Adrenal gland (tissue), 12 donors: Measurements from ENCODE around the gene MOV10L1. TPM values are rescaled to one million over a fixed set of nuclear protein-coding genes. Genes with fewer than 3 reads are reported as not detected.

Source experiments
- DNase-seq, 7 donors: peaks; one replicate each; pipeline ENCODE4 v3.0.0-alpha.2; 2019 to 2020
- H3K27ac ChIP-seq, 5 donors: fragments of 200-600 bp; sonication (generic) in 4 of 5; 1 replicate in 3 of 5; 2 replicates in 2 of 5; pipeline versions ENCODE4 v1.5.1 to v1.8.0; 2016 to 2020; ENCODE audit warnings: mild to moderate bottlenecking in 1 of 5
- H3K27me3 ChIP-seq: fragments of 200-600 bp; 2 replicates; pipeline ENCODE4 v1.8.0; 2021
- H3K36me3 ChIP-seq, 2 donors: fragments of 200-600 bp; replicated peaks in 1 of 2; 1 replicate in 1 of 2; 2 replicates in 1 of 2; pipeline versions ENCODE4 v1.5.1 to v1.8.0; 2018 to 2022
- H3K4me1 ChIP-seq, 2 donors: fragments of 200-600 bp; replicated peaks in 1 of 2; 1 replicate in 1 of 2; 2 replicates in 1 of 2; pipeline versions ENCODE4 v1.5.1 to v1.8.0; 2018 to 2021
- H3K4me3 ChIP-seq, 4 donors: fragments of 200-600 bp; sonication (generic) in 3 of 4; one replicate each; pipeline ENCODE4 v1.5.1; 2016 to 2018
- H3K9me3 ChIP-seq, 3 donors: fragments of 200-600 bp; sonication (generic) in 1 of 3; replicated peaks in 1 of 3; 1 replicate in 2 of 3; 2 replicates in 1 of 3; pipeline versions ENCODE4 v1.5.1 to v1.8.0; 2016 to 2021
- POLR2A ChIP-seq, 2 donors: fragments of 450-650 bp; IDR thresholded peaks; one replicate each; pipeline ENCODE4 v1.6.1; 2017; ENCODE audit warnings: antibody characterized with exemption in 2 of 2, mild to moderate bottlenecking in 2 of 2, moderate library complexity in 1 of 2
- WGBS, 4 donors: extraction: QIAGEN DNeasy Blood & Tissue Kit in 2 of 4; methylation state at CpG; one replicate each; pipeline versions ENCODE4 v1.1.5 to v1.1.7; 2013 to 2017; 5-methylcytosine and 5-hydroxymethylcytosine counted together
- intact Hi-C, 2 donors: fragments of 100-400 bp; cut with DNase I; formaldehyde crosslinking; loops; one replicate each; pipeline versions ENCODE4 v1.14.1 to v1.15.0; 2022 to 2023
- polyA plus RNA-seq, 3 donors: library from polyadenylated mRNA; stranded (reverse); fragments of 200-250 nt in 2 of 3; fragments of 350-450 nt in 1 of 3; fragmentation: Illumina TruSeq in 1 of 3; extraction: RNeasy Lipid Tissue Mini Kit (QIAGEN cat#74804) in 1 of 3; gene quantifications; one replicate each; pipeline ENCODE4 v1.2.3, GENCODE V29; 2013 to 2014
- total RNA-seq, 9 donors: library from RNA; depleted of rRNA in 4 of 9; stranded (reverse); fragments of >200 nt in 4 of 9; fragments of 120-200 nt in 1 of 9; fragmentation: NEBNext Ultra II Directional in 1 of 9; extraction: Animal tissue kit (Norgen Biotek cat#: 25700) in 1 of 9; gene quantifications; one replicate each; pipeline versions ENCODE4 v1.1.0 to v1.2.4, GENCODE V29; 2013 to 2023
- TF ChIP-seq, protein P1 (sequence below), 6 experiments: fragments of 450-650 bp in 4 of 6; fragments of 200-600 bp in 2 of 6; sonication (generic) in 1 of 6; IDR thresholded peaks; 1 replicate in 5 of 6; 2 replicates in 1 of 6; pipeline versions ENCODE4 v1.5.1 to v1.8.0; 2016 to 2021; ENCODE audit warnings: antibody characterized with exemption in 6 of 6, mild to moderate bottlenecking in 2 of 6, moderate library complexity in 1 of 6
- donor health status: healthy with polysubstance abuse.
- donor health status: Bipolar disorder and iron deficiency.
- donor health status: DM: yes; HTN: yes; CAD: no.
- donor health status: DM: no; HTN: no; CAD: no.
- donor health status: DM: no; HTN: no; CAD: no.
- donor health status: DM: yes; HTN: yes; CAD: no.

Gene MOV10L1
- total and polyA plus RNA-seq, 12 donors, result 0.14 to 0.74 (median 0.40) TPM; not detected in 5

- Histone ChIP-seq H3K4me1 (peaks cover 4 to 6% of the 10 kb centered on the region in 2 donors), H3K4me3 (peak overlapping the region in 1 of 4 donors; percentile 86), H3K27me3 (peaks cover 6% of the 10 kb centered on the region), H3K27ac (no peak overlapping the region), H3K9me3 (no peaks in the 10 kb centered on the region), H3K36me3 (no peaks in the 10 kb centered on the region)
- intact Hi-C loops, result no loop called here
- 0 to 1% (median 1%) methylated on average over 9 to 70 of the region's 70 CpGs for WGBS, 4 donors
- no peak for TF ChIP-seq POLR2A (IDR thresholded peaks at IDR 0.05)
- TF ChIP-seq, protein P1, sequence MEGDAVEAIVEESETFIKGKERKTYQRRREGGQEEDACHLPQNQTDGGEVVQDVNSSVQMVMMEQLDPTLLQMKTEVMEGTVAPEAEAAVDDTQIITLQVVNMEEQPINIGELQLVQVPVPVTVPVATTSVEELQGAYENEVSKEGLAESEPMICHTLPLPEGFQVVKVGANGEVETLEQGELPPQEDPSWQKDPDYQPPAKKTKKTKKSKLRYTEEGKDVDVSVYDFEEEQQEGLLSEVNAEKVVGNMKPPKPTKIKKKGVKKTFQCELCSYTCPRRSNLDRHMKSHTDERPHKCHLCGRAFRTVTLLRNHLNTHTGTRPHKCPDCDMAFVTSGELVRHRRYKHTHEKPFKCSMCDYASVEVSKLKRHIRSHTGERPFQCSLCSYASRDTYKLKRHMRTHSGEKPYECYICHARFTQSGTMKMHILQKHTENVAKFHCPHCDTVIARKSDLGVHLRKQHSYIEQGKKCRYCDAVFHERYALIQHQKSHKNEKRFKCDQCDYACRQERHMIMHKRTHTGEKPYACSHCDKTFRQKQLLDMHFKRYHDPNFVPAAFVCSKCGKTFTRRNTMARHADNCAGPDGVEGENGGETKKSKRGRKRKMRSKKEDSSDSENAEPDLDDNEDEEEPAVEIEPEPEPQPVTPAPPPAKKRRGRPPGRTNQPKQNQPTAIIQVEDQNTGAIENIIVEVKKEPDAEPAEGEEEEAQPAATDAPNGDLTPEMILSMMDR (IDR thresholded peaks at IDR 0.05), result no peak
- DNase-seq, result peak in 1 of 7 donors; percentile 56
Observed at GRCh38 chr22:50169774-50170341, 80.1 kb downstream of the MOV10L1 start.

DNA sequence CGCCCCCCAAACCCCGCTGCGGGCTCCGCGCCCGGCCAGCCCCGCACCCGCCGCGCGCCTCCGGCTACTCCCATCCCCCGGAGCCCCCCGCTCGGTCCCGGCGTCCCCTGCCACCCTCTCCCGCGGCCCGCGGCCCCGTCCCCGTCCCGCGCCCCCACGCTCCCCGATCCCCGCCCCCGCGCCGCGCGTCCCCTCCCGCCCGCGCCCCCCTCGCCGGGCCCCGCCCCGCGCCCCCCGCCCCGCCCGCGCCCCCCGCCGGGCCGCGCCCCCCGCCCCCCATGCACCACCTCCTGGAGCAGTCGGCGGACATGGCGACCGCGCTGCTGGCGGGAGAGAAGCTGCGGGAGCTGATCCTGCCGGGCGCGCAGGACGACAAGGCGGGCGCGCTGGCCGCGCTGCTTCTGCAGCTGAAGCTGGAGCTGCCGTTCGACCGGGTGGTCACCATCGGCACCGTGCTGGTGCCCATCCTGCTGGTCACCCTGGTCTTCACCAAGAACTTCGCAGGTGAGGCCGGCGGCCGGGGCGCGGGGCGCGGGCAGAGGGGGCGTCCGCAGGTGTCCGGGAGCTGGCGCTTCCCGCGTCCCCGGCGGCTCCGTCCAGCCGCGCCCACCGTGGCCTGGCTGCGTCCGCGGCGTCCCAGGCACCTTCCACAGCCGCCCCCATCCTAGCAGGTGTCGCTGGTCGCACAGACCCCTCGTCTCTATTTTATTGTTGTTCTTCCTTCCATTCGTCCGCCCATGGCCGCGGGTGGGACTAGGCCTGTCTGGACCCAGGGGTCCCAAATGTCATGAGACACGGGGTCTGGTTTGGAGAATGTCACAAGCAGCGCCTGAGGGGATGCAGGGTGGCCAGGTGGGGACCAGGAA lies 80.9 kb downstream of the MOV10L1 start, which contains the start of gene PANX2:
Gene PANX2, plus strand, starts transcription at position 279 of the 866 bp plus-strand sequence. Its CDS starts 0 bp downstream, at position 279.
- no peak for DNase-seq
- peak within 1 kb of the TSS in 1 of 4 donors; percentile 86 for H3K4me3 ChIP-seq
- 14 to 45% (median 30%) methylated on average over 8 to 80 of the region's 105 CpGs for WGBS, 4 donors
- H3K27ac ChIP-seq, result no peak within 1 kb of the TSS
- TF ChIP-seq, protein P1 (IDR thresholded peaks at IDR 0.05), result no peak
- TF ChIP-seq POLR2A (IDR thresholded peaks at IDR 0.05), result no peak
- H3K9me3 ChIP-seq, result no peaks in the 10 kb centered on the region
- intact Hi-C loops, result no loop called here
- H3K27me3 ChIP-seq, result peaks cover 6% of the 10 kb centered on the region
- H3K36me3 ChIP-seq, result no peaks in the 10 kb centered on the region
- peaks cover 4 to 6% of the 10 kb centered on the region in 2 donors for H3K4me1 ChIP-seq

DNA sequence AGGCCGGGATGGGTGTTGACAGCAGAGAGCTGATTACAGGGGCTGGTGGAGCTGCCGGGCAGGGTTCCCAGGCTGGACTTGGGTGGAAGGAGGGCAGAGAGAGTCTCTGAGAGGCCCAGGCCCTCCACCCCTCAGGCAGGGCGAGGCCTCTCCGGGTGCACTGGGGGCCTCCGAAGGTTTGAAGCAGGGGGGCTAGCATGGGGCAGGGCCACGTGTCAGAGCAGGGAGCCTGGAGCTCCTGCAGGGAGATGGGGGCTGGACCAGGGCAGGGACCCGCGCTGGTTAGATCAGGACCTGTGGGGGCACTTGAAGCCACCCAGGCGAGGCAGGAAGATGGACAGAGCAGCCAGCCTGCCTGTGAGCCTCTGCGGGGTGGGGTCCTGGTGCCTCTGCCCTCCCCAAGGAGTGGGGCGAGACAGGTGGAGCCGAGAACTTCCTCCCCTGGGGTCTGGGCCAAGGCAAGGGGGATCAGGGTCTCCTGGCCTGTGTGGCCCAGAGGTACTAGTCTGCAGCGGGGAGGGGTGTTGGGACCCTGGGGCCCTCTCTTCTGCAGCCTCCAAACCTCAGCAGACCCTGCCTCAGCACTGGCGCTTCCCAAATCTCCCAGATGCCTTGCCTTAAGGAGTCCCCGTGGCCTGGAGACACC lies 81.6 kb downstream of the MOV10L1 start:
- Histone ChIP-seq H3K36me3 (no peaks in the 10 kb centered on the region), H3K27ac (no peak overlapping the region), H3K4me1 (peaks cover 4 to 6% of the 10 kb centered on the region in 2 donors), H3K9me3 (no peaks in the 10 kb centered on the region), H3K27me3 (peaks cover 6% of the 10 kb centered on the region), H3K4me3 (peak overlapping the region in 1 of 4 donors; percentile 86)
- intact Hi-C loops, result no loop called here
- 84 to 88% (median 85%) methylated on average over 6 to 15 of the region's 15 CpGs for WGBS, 4 donors
- DNase-seq, result peak in 1 of 7 donors; percentile 52
- TF ChIP-seq POLR2A (IDR thresholded peaks at IDR 0.05), result no peak
- TF ChIP-seq, protein P1 (IDR thresholded peaks at IDR 0.05), result no peak

GRCh38 chr22:50171965-50172421 lies 82.2 kb downstream of the MOV10L1 start:
- Histone ChIP-seq H3K27me3 (peaks cover 6% of the 10 kb centered on the region), H3K9me3 (no peaks in the 10 kb centered on the region), H3K36me3 (no peaks in the 10 kb centered on the region), H3K27ac (no peak overlapping the region), H3K4me1 (peaks cover 4 to 6% of the 10 kb centered on the region in 2 donors), H3K4me3 (no peak overlapping the region)
- intact Hi-C loops, result no loop called here
- whole genome bisulfite sequencing, 4 donors, result 76 to 90% (median 84%) methylated on average over 13 of the region's 13 CpGs
- TF ChIP-seq POLR2A (IDR thresholded peaks at IDR 0.05), result no peak
- TF ChIP-seq, protein P1 (IDR thresholded peaks at IDR 0.05), result no peak
- DNase-seq, result no peak
